ENCODE results near the gene STAG2. TPM values are rescaled to one million over a fixed set of nuclear protein-coding genes. Genes with fewer than 3 reads are reported as not detected.

Gene STAG2
- total RNA-seq, 1 experiment from 2014 or later = 119 TPM

DNA sequence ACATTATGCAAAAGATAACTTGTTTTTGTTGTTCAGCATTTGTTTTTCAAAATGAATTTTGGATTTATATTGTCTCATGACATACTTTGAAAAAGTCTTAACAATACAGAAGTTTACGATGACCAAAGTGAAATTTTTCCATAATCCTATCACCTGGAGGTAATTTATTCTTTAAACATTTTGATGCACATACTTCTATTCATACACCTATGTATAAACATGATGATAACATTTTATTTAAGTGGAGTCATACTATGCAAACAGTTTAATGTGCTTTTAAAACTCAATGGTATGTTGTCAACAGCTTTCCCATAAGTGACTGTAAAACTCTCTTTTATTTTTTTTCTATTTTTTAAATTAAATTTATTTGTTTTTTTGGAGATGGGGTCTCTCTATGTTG lies 65.0 kb downstream of the STAG2 start:
- H3K4me3 ChIP-seq (ENCODE audit: low read depth, low read length, poor library complexity, severe bottlenecking) = no peak overlapping the region
- ChIA-PET POLR2A (ENCODE audit: low non-redundant PET) (no interaction called here), CTCF (no interaction called here)
- no peaks in the 10 kb centered on the region for H3K4me1 ChIP-seq (ENCODE audit: insufficient read depth, low read length, poor library complexity, severe bottlenecking)
- peaks cover 10% of the 10 kb centered on the region for H3K36me3 ChIP-seq (ENCODE audit: insufficient read depth, low read length, poor library complexity, severe bottlenecking)
- H3K27ac ChIP-seq (ENCODE audit: low read depth, low read length, poor library complexity, severe bottlenecking) = no peak overlapping the region
- BruUV-seq (replicated peaks) = no TSS peak
- TF ChIP-seq, protein P1, sequence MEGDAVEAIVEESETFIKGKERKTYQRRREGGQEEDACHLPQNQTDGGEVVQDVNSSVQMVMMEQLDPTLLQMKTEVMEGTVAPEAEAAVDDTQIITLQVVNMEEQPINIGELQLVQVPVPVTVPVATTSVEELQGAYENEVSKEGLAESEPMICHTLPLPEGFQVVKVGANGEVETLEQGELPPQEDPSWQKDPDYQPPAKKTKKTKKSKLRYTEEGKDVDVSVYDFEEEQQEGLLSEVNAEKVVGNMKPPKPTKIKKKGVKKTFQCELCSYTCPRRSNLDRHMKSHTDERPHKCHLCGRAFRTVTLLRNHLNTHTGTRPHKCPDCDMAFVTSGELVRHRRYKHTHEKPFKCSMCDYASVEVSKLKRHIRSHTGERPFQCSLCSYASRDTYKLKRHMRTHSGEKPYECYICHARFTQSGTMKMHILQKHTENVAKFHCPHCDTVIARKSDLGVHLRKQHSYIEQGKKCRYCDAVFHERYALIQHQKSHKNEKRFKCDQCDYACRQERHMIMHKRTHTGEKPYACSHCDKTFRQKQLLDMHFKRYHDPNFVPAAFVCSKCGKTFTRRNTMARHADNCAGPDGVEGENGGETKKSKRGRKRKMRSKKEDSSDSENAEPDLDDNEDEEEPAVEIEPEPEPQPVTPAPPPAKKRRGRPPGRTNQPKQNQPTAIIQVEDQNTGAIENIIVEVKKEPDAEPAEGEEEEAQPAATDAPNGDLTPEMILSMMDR (conservative IDR thresholded peaks at IDR 0.05; ENCODE audit: low read depth, low read length) = no peak
- no peak for TF ChIP-seq EZH2 (IDR thresholded peaks at IDR 0.05; ENCODE audit: borderline replicate concordance, low read depth, low read length, poor library complexity, severe bottlenecking)
- no peaks in the 10 kb centered on the region for H3K9me3 ChIP-seq (ENCODE audit: low read depth, low read length, poor library complexity, severe bottlenecking)
- no peak for DNase-seq (ENCODE audit: low spot score)
- intact Hi-C loops (cut with micrococcal nuclease; ENCODE audit: unreplicated experiment) = no loop called here
- no peaks in the 10 kb centered on the region for H3K27me3 ChIP-seq (replicated peaks; ENCODE audit: insufficient read depth, low read depth, low read length, poor library complexity)

DNA sequence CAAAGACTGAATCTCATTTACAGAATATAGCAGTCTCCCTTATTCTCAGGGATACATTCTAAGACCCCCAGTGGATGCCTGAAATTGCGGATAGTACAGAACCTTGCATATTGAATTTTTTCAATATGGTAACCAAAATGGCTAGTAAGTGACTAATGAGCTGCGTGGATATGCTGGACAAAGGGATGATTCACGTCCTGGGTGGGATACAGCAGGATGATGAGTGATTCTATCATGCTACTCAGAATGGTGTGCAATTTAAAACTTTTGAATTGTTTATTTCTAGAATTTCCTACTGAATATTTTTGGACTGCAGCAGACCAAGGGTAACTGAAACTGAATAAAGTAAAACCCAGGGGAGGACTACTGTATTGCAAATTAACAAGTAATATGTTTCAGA lies 66.7 kb downstream of the STAG2 start:
- CTCF ChIA-PET = interaction anchor here (0.6 kb wide), 1 partner anchor 44 kb away, joined by 5 read pairs; no protein-coding TSS in a partner anchor
- Histone ChIP-seq H3K4me1 (ENCODE audit: insufficient read depth, low read length, poor library complexity, severe bottlenecking) (no peaks in the 10 kb centered on the region), H3K4me3 (ENCODE audit: low read depth, low read length, poor library complexity, severe bottlenecking) (no peak overlapping the region), H3K9me3 (ENCODE audit: low read depth, low read length, poor library complexity, severe bottlenecking) (no peaks in the 10 kb centered on the region), H3K27ac (ENCODE audit: low read depth, low read length, poor library complexity, severe bottlenecking) (no peak overlapping the region), H3K36me3 (ENCODE audit: insufficient read depth, low read length, poor library complexity, severe bottlenecking) (peaks cover 5% of the 10 kb centered on the region), H3K27me3 (replicated peaks; ENCODE audit: insufficient read depth, low read depth, low read length, poor library complexity) (no peaks in the 10 kb centered on the region)
- DNase-seq (ENCODE audit: low spot score) = no peak
- POLR2A ChIA-PET (ENCODE audit: low non-redundant PET) = no interaction called here
- TSS peak; percentile 4 for BruUV-seq (replicated peaks)
- TF ChIP-seq, protein P1 (conservative IDR thresholded peaks at IDR 0.05; ENCODE audit: low read depth, low read length) = no peak
- TF ChIP-seq EZH2 (IDR thresholded peaks at IDR 0.05; ENCODE audit: borderline replicate concordance, low read depth, low read length, poor library complexity, severe bottlenecking) = no peak
- intact Hi-C loops (cut with micrococcal nuclease; ENCODE audit: unreplicated experiment) = no loop called here

DNA sequence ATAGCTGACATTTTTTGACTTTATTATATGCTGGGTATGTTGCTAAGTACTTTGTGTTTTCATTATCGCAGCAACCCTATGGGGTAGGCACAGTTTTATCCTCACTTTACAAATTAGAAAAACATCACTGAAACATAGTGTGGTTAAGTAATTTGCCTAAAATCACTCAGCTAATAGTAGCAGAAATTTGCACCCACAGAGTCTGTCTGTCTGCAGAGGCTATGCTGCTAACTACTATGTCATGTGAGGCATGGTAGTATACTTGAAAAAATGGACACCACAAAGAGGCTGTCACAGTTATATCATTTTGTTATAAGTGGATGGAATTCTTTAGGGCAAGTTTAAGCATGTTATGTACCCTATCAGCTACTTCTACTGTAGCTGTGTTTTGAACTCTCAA lies 69.0 kb downstream of the STAG2 start:
- Histone ChIP-seq H3K27ac (ENCODE audit: low read depth, low read length, poor library complexity, severe bottlenecking) (no peak overlapping the region), H3K4me1 (ENCODE audit: insufficient read depth, low read length, poor library complexity, severe bottlenecking) (no peaks in the 10 kb centered on the region), H3K9me3 (ENCODE audit: low read depth, low read length, poor library complexity, severe bottlenecking) (no peaks in the 10 kb centered on the region), H3K4me3 (ENCODE audit: low read depth, low read length, poor library complexity, severe bottlenecking) (no peak overlapping the region), H3K36me3 (ENCODE audit: insufficient read depth, low read length, poor library complexity, severe bottlenecking) (peaks cover 5% of the 10 kb centered on the region), H3K27me3 (replicated peaks; ENCODE audit: insufficient read depth, low read depth, low read length, poor library complexity) (no peaks in the 10 kb centered on the region)
- CTCF ChIA-PET = no interaction called here
- no peak for DNase-seq (ENCODE audit: low spot score)
- BruUV-seq (replicated peaks) = no TSS peak
- no peak for TF ChIP-seq EZH2 (IDR thresholded peaks at IDR 0.05; ENCODE audit: borderline replicate concordance, low read depth, low read length, poor library complexity, severe bottlenecking)
- TF ChIP-seq, protein P1 (conservative IDR thresholded peaks at IDR 0.05; ENCODE audit: low read depth, low read length) = no peak
- POLR2A ChIA-PET (ENCODE audit: low non-redundant PET) = no interaction called here
- intact Hi-C loops (cut with micrococcal nuclease; ENCODE audit: unreplicated experiment) = no loop called here

Measured in A673 (cell line).